GM18517 (cell line): Measurements from ENCODE around the gene CFAP97D1.

Experiments used
- ATAC-seq: cut with Tn5 transposase; IDR thresholded peaks from one replicate; pipeline ENCODE4 v1.9.1; 2021; ENCODE audit warnings: mild to moderate bottlenecking, moderate library complexity; ENCODE audit not compliant: unreplicated experiment

The CFAP97D1 gene

DNA sequence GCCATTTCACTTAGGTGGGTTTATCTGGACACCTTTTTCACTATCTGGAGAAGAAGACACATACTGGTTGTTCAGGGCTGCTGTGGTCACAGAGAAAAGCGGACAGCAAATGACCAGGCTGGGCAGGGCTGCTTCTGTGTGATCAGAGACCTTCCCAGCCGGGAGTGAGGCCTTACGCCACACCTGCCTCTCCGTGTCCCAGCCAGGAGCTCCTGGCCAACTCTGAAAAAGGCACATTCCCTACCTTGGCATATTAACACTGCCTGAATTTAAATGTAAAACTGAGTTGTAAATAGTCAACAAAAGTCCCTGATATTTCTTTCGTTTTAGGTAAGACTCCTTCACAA is 12.5 kb upstream of the CFAP97D1 start:
- ATAC-seq = no peak

DNA sequence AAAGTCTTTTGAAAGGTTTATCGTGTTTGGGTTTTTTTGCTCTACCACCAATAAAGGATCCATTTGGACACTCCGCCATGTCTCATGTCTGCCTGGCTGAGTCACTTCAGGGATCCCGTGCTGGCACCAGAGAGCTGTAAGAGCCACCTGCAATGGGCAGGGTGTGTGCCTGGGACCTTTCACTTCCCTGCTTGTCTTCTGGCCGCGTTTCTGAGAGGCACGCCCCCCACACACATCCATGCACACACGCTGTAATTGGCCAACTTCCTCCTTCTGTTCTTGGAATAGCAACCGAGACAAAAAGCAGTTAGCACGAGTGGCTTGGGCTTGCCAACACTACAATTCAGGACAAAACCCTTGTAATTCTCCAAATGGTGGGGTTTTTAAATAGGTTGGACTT is 11.9 kb upstream of the CFAP97D1 start:
- ATAC-seq = no peak

DNA sequence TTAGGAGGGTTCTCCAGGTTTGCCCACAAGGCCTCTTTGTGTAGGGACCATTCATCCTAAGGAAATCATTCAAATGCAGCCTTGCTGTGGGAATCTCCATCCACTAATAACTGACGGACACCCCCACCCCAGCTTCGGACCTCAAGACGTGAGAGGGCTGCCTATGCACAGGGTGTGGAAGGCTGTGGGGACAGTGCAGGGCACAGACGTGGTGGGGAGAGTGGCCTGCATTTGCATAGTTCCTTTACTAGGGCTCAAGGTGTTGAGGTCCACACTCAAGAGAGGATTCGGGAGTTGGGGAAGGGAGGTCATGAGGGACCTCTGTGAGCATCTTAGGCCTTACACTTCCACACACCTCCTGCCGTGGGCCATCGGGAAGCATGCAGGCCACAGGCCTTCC is 11.3 kb upstream of the CFAP97D1 start:
- no peak for ATAC-seq

DNA sequence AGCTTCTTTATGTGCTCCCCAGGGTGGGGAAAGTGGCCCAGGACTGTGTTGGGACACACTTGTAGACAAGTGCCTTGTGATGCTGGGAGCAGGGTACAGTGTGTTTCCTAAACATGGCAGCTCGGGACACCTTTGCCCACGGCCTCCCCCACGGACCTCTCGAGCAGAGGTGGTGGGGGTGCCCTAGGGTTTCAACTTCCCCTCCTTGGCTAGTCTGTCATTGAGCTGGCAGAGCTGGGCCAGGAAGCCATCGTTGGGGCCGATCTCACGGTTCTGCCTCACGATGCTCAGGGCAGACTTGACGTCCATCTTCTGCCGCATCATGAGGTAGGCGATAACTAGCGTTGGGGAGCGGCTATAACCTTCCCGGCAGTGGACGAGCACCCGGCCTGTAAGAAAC is 10.8 kb upstream of the CFAP97D1 start:
- ATAC-seq = no peak

DNA sequence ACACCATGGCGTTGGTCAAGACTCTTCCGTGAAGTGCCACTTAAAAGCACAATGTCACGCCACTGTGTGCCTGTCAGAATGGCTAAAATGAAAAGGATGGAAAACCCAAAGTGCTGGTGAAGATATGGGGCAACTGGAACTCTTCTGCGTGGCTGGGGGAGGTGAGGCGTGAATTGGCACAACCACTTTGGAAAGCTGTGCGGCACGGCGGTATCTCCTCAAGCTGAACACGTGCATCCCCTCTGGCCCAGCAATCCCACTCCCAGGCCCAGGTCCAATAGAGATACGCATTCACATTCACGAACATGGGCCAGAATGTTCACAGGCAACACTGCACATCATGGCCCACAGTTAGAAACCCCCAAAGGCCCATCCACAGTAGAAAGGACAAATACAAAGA is 10.4 kb upstream of the CFAP97D1 start:
- no peak for ATAC-seq

DNA sequence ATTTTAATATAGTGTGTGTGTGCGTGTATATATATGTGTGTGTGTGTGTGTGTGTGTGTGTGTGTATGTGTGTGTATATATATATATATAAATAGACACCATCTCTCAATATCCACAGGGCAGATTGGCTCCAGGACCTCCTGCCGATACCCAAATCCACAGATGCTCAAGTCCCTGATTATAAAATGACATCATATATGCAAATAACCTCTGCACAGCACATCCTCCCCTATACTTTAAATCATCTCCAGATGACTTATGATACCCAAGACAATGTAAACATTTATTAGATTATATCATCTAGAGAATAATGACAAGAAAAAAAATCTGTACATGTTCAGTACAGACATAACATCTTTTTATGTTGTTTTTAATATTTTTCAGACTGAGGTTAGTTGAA is 9.3 kb upstream of the CFAP97D1 start:
- ATAC-seq = no peak

DNA sequence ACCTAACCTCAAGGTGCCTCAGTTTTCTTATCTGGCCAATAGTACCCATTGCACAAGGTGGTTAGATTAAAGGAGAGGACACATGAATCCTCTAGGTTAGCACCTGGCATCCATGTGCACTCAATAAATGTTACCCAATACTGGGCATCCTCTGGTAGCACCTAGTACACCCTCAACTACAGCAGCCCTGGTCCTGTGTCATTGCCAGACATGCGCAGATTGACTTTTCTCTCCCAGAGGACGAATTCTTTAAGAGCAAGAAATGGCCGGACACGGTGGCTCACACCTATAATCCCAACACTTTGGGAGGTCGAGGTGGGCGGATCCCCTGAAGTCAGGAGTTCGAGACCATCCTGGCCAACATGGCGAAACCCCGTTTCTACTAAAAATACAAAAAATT is 8.8 kb upstream of the CFAP97D1 start:
- no peak for ATAC-seq

DNA sequence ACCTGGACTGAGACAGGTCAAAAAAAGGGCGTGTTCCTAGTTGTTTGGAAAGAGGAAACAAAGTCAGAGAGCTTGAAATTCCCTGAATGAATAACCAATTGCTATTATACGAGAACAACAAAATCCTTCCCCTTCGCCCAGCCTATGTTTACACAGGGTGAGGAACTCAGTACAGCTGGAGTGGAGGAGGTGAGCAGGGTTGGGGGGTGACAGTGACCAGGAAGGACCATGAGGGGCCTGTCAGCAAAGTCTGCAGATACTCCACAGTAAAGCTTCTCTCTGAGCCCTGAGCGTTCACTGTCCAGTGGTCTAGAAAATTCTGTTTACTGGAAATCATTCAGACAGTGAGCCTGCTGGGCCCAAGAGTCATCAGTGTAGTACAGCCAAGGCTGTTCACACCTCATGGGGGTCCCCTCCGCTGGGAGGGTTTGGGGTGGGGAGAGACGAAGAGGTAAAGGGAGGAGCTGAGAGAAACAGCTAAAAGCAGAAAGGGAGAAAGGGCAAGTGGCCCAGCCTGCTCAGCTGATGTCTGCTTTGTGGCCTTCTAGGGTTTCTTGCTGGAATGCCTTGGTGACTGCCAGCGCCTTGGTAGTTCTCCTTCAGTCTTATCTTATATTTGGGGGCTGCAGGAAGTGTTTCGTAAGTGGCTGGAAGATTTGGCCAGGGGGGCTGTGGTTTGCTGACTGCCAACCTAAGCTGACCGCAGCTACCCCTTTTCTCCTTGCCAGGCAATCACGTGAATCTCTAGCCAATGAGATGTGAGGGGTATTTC is 7.2 kb upstream of the CFAP97D1 start:
- no peak for ATAC-seq

DNA sequence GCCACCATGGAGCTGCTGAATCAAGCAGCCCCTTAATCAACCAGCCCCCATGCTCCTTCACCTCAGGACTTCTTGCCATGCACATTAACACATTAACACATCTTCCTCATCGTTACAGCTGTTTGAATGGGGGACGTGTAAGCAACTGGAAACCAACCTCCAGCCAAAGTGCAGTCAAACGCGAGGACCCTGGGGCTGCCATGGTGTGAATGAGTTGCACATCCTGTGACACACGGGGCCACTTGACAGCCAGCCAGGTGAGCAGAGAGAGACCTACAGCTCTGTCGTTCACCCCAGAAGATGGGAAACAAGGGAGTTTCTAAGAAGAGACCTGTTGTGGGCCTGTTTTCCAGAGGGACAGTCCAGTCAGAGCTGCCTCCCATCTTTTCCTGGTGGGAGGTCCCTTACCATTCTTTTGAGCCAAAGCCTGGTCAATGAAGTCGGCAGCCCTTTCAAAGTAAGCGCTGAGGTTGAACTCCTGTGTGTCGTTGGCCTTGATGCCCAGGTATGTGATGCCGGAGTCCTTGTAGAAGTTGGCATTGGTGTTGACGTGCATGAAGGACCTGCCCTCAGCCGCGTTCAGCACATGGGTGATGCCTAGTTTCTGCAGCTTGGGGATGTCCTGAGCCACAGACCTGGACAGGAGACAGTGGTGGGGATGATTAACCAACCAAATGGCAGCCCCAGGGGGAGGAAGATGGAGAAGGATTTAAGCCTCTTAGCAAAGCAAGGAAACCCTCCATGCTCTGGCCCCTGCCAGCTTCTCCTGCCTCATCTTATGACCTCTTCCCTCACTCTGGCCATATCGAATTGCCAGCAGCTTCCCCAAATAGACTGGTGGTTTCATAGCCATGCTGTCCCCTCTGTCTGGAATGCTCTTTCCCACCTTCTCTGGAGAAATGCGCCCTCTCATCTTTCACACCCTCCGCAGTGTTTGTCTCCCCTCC is 5.7 kb upstream of the CFAP97D1 start:
- ATAC-seq = no peak

DNA sequence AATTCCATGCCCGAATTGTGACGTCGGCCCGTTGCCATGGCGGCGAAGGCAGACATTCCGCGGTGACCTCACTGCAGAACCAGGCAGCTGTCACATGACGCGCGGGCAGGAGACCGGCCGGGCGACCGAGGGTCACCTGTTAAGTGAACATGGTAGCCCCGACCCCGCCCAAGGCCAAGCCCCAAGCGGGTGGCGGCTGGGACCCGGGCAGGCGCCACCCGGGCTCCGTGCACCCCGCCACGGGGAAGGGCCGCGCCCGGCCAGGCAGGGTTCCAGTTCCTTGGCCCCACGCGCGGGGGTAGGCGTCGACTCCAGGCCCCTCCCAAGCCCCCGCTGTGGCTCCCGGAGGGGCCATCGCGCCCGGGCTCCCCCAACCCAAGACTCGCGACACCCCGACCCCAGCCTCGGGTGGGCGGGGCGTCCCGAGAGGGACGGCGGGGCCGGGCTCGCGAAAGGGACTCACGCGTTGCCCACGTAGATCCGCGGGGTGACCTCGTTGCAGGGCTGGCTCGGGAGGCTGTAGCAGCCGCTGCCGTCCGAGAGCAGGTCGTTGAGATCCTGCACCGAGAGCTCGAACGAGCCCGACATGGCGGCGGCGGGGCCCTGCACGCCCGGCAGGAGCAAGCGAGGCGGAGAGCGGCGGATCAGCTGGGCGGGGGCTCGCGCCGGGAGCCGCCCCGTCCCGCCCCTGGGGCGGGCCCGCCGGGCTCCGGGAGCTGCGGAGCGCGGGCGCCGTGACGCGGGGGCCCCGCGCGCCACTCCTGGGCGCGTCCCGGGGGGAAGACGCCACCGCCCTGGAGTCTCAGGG is 1.7 kb upstream of the CFAP97D1 start, which contains the start of gene DUSP3:
DUSP3 (minus strand) TSS at position 641 of the 808 bp plus-strand sequence; CDS start at position 588, 53 bp downstream.
- ATAC-seq = peak; percentile 77

DNA sequence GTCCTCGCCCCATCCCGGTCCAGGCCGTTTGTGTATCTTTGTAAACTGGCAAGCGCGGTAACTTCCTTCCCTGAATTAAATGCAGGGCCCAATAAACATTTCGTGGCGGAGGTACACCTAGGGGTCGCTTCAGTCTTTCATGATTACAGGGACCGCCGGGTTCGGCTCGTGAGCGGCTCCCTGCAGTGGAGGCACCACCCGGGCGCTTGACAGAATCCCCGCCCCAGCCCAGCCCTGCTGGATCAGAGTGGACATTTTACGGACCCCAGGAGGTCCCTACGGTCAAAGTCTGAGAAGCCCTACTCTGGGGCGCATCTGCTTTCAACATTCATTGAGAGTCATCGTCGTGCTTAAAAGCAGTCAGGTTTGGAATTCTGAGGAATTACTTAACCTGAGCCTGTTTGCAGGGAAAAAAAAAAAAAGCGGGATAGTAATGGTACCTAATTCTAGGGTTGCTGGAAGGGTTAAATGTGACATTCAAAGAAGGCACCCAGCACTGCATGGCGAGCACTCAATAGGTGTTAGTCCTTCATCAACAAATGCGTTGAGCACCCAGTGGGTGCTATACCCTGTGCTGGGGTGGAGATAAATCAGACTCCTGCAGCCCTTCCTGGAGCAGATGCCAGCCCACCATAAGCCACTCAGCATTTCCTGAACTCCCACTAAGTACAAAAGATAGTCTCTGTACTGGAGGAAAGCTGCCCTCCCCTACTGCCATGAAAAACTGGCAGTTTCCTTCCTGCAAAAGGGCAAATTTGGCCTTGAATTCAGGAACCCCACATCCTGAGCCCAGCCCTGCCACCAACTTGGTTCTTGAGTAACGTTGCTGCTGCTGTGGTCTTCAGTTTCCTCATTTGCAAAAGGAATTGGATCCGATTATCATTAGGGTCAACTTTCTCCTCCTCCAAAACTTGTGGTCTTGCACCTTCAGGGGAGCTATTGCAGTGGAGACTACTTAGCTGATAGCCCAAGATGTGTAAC is 800 bp upstream of the CFAP97D1 start:
- no peak for ATAC-seq

DNA sequence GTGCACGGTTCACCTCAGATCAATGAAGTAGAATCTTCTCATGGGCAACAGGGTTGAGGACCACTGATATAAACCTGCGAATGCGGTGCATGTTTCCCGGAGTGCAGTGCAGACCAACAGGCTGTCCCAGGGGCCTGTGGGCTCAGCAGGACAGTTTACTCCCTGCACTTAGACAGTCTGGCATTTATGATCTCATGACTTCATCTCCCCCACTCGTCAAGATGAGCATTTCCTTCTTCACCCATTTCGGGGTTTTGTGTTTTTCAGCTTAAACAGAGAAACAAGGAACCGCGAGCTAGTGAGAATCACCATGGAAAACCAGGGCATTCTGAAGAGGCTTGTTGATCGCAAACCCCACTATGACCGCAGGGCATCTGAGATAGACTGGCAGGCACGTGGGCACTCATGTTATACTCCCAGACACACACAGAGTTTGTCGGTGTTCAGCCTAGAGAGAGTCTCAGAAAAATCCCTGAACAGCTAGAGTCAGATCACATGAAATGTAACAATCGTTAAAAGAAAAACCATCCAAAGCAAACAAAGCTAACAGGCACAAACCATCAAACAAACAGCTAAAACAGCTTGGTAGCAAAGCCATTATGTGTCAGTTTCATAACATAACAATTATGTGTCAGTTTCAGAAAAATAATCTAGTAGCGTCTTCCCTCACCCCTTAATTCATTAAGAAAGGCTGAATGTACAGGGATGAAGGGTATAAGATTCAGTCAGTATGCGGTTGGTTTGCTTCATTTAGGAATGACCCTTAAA is 2.9 kb downstream of the CFAP97D1 start:
- ATAC-seq = no peak

DNA sequence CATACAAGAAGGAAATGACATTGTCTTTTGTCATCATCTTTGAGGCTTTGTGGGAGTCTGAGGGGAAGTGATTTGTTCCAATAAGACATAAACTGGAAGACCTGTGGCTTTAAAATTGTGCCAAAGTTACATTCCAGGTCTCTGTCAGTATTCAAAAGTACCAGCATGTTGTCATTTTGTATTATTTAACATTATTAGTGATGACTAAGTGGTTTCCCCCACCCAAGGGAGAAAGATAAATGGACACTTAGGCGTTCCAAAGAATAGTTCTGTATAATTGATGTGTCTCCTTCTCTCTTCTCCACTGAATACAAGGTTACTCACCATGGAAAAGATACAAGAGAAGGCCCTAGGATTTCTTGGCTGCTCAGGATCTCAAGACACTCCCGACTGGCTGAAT is 3.8 kb downstream of the CFAP97D1 start:
- no peak for ATAC-seq

DNA sequence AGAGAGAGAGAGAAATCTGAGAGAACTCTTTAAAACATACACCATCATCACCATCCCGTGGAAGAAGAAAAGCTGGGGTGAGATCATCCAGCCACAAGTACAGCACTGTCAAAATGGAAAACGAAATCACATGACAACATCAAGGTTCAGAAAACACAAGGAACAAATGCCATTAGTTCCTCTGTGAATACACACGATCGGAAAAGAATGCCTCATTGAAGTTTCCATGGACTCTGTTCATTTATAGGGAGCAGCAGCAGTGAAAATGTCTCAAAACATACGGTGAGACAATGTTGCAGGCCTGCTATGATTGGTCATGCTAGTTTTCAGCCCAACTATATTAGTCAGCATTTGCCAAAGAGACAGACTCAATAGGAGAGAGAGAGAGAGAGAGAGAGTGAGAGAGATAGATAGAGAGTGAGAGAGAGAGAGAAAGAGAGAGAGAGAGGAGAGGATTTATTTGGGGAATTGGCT is 4.4 kb downstream of the CFAP97D1 start:
- no peak for ATAC-seq

DNA sequence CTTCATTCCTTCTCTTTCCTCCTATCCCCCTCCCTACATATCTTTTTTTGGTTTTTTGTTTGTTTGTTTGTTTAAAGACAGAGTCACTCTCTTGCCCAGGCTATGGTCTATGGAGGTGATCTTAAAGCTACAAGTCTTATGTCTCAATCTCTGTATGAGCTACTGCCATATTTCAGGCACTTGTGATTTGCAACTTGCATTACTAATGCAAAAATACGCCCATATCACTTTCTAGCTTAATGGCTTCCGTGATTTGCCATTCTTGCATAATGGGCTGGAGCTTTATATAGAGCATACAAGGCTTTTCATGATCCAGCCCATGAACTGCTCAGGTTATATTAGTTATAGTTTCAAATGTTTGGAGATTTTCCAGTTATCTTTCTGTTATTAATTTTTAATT is 7.5 kb downstream of the CFAP97D1 start:
- ATAC-seq = no peak

DNA sequence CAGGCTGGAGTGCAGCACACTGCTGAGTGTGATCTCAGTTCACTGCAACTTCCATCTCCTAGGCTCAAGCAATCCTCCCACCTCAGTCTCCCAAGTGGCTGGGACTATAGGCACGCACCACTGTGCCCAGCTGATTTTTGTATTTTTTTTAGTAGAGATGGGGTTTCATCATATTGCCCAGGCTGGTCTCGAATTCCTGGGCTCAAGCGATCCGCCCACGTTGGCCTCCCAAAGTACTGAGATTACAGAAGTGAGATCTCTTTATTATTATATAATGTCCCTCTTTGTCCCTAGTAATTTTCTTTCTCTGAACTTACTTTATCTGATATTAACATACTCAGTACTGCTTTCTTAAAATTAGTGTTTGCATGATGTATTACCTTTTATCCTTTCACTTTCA is 8.3 kb downstream of the CFAP97D1 start:
- ATAC-seq = no peak

DNA sequence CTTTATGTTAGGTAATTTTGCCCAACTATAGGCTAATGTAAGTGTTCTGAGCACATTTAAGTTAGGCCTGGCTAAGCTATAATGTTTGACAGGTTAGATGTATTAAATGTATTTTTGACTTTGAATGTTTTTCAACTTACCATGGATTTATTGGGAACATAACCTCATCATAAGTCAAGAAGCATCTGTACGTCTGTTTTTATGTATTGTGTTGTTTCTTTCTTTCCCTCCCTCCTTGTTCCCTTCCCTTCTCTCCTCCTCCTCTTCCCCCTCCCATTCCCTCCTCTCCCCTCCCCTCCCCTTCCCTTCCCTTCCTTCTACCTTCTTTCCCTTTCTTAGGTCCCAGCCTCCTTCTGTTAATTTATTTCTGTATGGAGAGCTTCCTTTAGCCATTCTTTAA is 9.2 kb downstream of the CFAP97D1 start:
- no peak for ATAC-seq

DNA sequence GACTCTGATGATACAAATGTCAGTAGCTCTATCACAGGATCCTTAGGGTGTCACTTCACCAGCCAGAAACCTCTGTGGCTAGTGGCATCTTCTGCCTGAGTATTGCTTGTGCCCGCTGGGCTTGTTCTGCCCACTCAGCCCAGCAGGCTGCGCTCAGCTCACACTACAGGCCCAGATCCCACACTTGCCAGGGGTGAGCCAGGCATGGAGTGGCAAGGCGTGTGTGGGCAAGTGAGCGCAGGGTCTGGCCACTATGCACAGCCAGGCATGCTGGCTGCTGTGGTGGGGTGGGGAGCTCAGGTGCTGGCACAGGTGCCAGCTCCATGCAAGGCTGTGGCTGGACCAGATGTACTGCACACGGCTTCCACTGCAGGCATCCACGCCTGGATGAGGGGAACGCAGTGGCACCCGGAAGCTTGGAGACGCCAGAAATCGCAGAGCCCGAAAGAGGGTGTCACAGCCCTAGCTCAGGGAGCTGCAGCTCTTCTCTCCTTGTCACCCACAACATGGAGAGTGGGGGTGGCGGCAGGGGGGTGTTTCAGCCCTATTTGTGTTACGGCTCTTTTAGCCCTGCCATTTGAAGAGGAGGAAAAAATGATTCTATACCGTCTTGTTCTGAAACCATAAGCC is 10.2 kb downstream of the CFAP97D1 start:
- ATAC-seq = no peak

DNA sequence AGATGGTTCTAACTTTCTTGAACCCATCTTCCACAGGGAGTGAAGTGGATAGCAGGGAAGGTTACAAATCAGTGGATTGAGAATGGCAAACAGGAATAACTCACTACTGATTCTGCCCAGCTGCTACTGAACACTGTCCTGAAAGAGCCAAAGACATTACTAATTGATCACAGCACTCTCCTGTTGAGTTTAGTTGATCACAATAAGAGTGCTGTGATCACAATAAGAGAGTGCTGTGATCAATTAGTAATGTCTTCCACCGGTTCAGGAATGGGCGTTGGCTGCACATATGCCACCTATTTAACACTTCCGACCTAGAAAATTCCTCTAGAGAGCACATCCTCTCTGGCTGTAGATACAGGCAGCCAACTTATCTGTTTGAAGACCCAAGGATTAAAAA is 11.4 kb downstream of the CFAP97D1 start:
- no peak for ATAC-seq
